ENCODE results near the gene AKAP13. TPM values are rescaled to one million over a fixed set of nuclear protein-coding genes. Genes with fewer than 3 reads are reported as not detected.
A peak's percentile ranks its signal among the peaks of the same experiment; 100 is the strongest.

The AKAP13 gene
- total RNA-seq, 1 experiment from 2014 or later, result 49.6 TPM

DNA sequence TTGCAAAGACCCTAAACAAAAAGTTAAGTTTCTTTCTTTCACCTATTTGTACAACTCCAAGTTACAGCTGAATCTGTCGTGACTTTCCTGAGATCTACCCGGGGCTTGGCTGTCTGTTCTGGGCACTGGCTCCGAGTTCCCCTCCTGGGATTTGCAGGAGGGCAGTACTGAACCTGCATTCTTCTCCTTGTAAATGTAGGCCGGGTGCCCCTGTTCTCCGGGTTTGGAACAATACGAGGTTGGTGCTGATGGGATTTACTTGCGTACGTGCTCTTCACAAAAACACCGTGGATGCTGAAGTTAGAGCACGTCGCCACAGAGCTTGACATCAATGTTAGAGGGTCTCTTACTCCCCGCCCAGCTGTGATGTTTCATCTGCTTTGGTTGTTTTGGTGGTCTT lies 366.2 kb downstream of the AKAP13 start:
- H3K4me3 ChIP-seq (ENCODE audit: low read depth, low read length), result no peak overlapping the region
- TF ChIP-seq, protein P1, sequence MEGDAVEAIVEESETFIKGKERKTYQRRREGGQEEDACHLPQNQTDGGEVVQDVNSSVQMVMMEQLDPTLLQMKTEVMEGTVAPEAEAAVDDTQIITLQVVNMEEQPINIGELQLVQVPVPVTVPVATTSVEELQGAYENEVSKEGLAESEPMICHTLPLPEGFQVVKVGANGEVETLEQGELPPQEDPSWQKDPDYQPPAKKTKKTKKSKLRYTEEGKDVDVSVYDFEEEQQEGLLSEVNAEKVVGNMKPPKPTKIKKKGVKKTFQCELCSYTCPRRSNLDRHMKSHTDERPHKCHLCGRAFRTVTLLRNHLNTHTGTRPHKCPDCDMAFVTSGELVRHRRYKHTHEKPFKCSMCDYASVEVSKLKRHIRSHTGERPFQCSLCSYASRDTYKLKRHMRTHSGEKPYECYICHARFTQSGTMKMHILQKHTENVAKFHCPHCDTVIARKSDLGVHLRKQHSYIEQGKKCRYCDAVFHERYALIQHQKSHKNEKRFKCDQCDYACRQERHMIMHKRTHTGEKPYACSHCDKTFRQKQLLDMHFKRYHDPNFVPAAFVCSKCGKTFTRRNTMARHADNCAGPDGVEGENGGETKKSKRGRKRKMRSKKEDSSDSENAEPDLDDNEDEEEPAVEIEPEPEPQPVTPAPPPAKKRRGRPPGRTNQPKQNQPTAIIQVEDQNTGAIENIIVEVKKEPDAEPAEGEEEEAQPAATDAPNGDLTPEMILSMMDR (IDR thresholded peaks at IDR 0.05; ENCODE audit: insufficient read depth in 1 of 2, low read depth in 1 of 2, low read length in 1 of 2, severe bottlenecking in 1 of 2, unreplicated experiment in 1 of 2), result no peak
- no peaks in the 10 kb centered on the region for H3K4me1 ChIP-seq
- peaks cover 82% of the 10 kb centered on the region for H3K36me3 Mint-ChIP-seq (ENCODE audit: insufficient read depth, unreplicated experiment)
- H3K27me3 ChIP-seq (replicated peaks; ENCODE audit: control insufficient read depth, insufficient read depth, low read length), result no peaks in the 10 kb centered on the region
- ChIA-PET CTCF (no interaction called here), POLR2A (no interaction called here)
- no TSS peak for BruUV-seq (replicated peaks)
- no peak overlapping the region for H3K4me3 Mint-ChIP-seq (ENCODE audit: unreplicated experiment)
- no peak for DNase-seq
- intact Hi-C loops (cut with micrococcal nuclease; ENCODE audit: unreplicated experiment), result no loop called here
- no peaks in the 10 kb centered on the region for H3K9me3 ChIP-seq
- no peaks in the 10 kb centered on the region for H3K4me1 Mint-ChIP-seq (ENCODE audit: low read depth, unreplicated experiment)
- peaks cover 2% of the 10 kb centered on the region; the same call in 1 of the 2 replicates for H3K36me3 ChIP-seq (ENCODE audit: control insufficient read depth, insufficient read depth, low read length)
- H3K9me3 Mint-ChIP-seq (ENCODE audit: unreplicated experiment), result no peaks in the 10 kb centered on the region
- H3K27ac Mint-ChIP-seq (ENCODE audit: unreplicated experiment), result no peak overlapping the region
- no peaks in the 10 kb centered on the region for H3K27me3 Mint-ChIP-seq (ENCODE audit: insufficient read depth, unreplicated experiment)

DNA sequence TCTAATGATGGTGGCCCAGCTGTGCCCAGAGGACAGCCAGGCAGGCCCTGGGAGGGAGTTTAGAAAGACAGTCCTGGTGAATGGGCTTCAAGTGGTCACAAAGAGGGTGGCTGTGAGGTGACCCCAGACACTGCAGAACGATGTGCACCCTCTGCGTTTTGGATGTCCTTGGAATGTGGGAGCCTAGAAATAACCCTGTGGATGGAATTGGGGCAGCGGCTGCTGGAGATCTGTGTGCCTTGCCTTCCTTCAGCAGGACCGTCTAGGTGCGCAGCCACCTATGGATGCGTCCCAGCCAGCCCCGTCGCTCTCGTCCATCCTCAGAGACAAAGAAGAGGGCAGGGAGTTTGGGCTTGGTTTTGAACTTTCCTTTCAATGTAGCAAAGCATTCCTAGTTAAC lies 367.8 kb downstream of the AKAP13 start:
- intact Hi-C loops (cut with micrococcal nuclease; ENCODE audit: unreplicated experiment), result no loop called here
- no peak for DNase-seq
- Mint-ChIP-seq H3K4me1 (ENCODE audit: low read depth, unreplicated experiment) (no peaks in the 10 kb centered on the region), H3K27ac (ENCODE audit: unreplicated experiment) (no peak overlapping the region), H3K27me3 (ENCODE audit: insufficient read depth, unreplicated experiment) (no peaks in the 10 kb centered on the region), H3K36me3 (ENCODE audit: insufficient read depth, unreplicated experiment) (peaks cover 89% of the 10 kb centered on the region), H3K9me3 (ENCODE audit: unreplicated experiment) (no peaks in the 10 kb centered on the region), H3K4me3 (ENCODE audit: unreplicated experiment) (no peak overlapping the region)
- ChIA-PET CTCF (no interaction called here), POLR2A (no interaction called here)
- H3K36me3 ChIP-seq (ENCODE audit: control insufficient read depth, insufficient read depth, low read length), result peaks cover 2% of the 10 kb centered on the region; the same call in 1 of the 2 replicates
- no peaks in the 10 kb centered on the region for H3K9me3 ChIP-seq
- TF ChIP-seq, protein P1 (IDR thresholded peaks at IDR 0.05; ENCODE audit: insufficient read depth in 1 of 2, low read depth in 1 of 2, low read length in 1 of 2, severe bottlenecking in 1 of 2, unreplicated experiment in 1 of 2), result no peak
- H3K4me3 ChIP-seq (ENCODE audit: low read depth, low read length), result no peak overlapping the region
- no peaks in the 10 kb centered on the region for H3K27me3 ChIP-seq (replicated peaks; ENCODE audit: control insufficient read depth, insufficient read depth, low read length)
- no TSS peak for BruUV-seq (replicated peaks)
- no peaks in the 10 kb centered on the region for H3K4me1 ChIP-seq

DNA sequence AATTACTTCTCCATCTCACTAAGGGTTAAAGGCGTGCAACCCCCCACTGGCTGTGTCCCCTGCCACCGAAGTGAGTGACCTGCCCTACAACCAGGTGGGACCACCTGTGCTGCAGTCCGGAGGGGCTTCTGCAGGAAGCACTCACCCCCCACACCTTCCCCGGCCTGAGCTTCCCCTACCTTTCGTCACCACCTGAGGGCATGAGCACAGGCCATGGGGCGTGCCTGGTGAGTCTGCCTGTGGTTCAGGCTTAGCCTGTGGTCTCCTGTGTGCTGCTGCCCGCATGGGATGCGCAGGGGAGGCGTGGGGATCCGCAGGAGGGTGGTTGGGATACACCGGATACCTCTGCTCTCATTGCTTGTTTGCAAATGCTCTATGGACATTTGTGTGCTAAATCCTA lies 368.3 kb downstream of the AKAP13 start:
- TSS peak; percentile 20 for BruUV-seq (replicated peaks)
- TF ChIP-seq, protein P1 (IDR thresholded peaks at IDR 0.05; ENCODE audit: insufficient read depth in 1 of 2, low read depth in 1 of 2, low read length in 1 of 2, severe bottlenecking in 1 of 2, unreplicated experiment in 1 of 2), result no peak
- Histone ChIP-seq H3K9me3 (no peaks in the 10 kb centered on the region), H3K4me3 (ENCODE audit: low read depth, low read length) (no peak overlapping the region), H3K4me1 (no peaks in the 10 kb centered on the region), H3K27me3 (replicated peaks; ENCODE audit: control insufficient read depth, insufficient read depth, low read length) (no peaks in the 10 kb centered on the region), H3K36me3 (ENCODE audit: control insufficient read depth, insufficient read depth, low read length) (peaks cover 2% of the 10 kb centered on the region; the same call in 1 of the 2 replicates)
- Mint-ChIP-seq H3K9me3 (ENCODE audit: unreplicated experiment) (no peaks in the 10 kb centered on the region), H3K27ac (ENCODE audit: unreplicated experiment) (no peak overlapping the region), H3K36me3 (ENCODE audit: insufficient read depth, unreplicated experiment) (peaks cover 89% of the 10 kb centered on the region), H3K4me1 (ENCODE audit: low read depth, unreplicated experiment) (no peaks in the 10 kb centered on the region), H3K4me3 (ENCODE audit: unreplicated experiment) (no peak overlapping the region), H3K27me3 (ENCODE audit: insufficient read depth, unreplicated experiment) (no peaks in the 10 kb centered on the region)
- intact Hi-C loops (cut with micrococcal nuclease; ENCODE audit: unreplicated experiment), result no loop called here
- ChIA-PET POLR2A (no interaction called here), CTCF (no interaction called here)
- DNase-seq, result no peak
